ENCODE results near the gene TNFAIP8L1.

TNFAIP8L1 gene

GRCh38 chr19:4682417-4683200 is 43.3 kb downstream of the TNFAIP8L1 start:
- no peak for DNase-seq

- DNase-seq = no peak
Observed at GRCh38 chr19:4684312-4685095, 45.2 kb downstream of the TNFAIP8L1 start.

DNA sequence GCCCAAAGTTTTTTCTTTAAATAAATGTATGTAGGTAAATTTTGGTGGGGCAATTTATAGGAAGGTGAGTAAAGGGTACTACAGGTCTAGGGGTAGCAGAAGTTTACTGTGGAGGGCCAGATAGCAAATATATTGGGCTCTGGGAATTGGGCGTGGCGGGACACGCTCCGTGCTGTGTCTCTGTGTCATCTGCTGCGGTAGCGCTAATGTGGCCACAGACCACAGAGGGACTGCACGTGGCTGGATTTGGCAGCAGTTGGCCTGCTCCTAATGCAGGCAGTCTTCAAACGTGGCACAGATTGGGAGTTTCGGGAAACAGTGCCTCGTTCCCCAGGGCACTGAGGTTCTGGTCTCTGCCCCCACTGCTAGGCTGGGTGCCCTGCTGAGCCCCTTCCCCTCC is 47.4 kb downstream of the TNFAIP8L1 start:
- no peak for DNase-seq

GRCh38 chr19:4687396-4687795 is 48.1 kb downstream of the TNFAIP8L1 start:
- no peak for DNase-seq

DNA sequence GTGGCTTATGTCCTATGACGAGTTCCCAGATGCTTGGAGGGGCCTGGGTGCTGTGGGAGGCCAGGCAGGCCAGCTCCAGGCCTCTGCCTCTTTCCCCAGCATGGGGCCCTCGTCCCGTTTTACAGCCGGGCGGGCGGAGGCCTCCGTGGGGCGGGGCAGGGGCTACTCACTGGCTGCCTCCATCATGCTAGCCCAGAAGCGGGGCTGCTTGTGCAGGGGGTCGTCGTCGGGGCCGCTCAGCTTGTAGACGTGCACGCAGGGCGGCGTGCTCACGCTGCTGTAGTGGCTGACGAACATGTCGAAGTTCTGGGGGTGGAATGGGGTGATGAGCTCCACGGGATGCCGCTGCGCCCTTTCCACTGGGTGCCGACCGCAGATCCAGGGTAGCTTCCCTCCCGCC is 49.3 kb downstream of the TNFAIP8L1 start:
- no peak for DNase-seq

DNA sequence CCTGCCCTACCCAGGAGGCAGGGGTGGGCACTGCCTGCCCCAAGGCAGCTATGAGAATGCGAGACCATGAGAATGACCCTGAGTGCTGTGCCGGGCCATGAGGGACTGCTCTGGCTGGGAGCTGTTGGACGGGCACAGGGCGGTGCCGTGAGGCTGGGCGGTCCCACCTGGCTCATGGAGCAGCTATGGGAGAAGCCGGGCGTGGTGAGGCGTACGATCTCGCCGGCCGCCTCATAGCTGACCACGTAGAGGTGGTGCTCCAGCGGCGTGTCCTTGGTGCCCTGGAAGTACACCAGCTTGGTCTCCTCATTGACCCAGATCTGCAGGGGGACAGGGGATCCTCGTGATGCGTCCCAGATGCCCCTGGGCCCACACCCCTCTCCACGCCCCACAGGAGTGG is 50.1 kb downstream of the TNFAIP8L1 start:
- DNase-seq = no peak

GRCh38 chr19:4690361-4690760 is 51.0 kb downstream of the TNFAIP8L1 start:
- DNase-seq = no peak

DNA sequence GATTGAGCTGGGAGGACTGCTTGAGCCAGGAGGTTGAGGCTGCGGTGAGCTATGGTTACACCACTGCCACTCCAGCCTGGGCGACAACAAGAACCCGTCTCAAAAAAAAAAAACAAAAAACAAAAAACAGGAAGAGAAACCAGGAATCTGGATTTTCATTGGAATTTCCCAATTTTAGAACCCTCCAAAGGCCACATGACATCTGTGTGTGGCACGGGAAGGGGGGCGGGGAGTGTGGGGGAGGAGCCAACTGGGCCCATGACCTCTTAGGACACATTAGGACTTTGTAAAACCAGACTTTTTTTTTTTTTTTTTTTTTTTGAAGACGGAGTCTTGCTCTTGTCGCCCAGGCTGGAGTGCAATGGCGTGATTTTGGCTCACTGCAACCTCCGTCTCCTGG is 52.1 kb downstream of the TNFAIP8L1 start:
- DNase-seq = no peak

- DNase-seq = no peak
Observed at GRCh38 chr19:4692251-4693077, 53.1 kb downstream of the TNFAIP8L1 start.

- no peak for DNase-seq
Observed at GRCh38 chr19:4693078-4693350, 53.7 kb downstream of the TNFAIP8L1 start.

DNA sequence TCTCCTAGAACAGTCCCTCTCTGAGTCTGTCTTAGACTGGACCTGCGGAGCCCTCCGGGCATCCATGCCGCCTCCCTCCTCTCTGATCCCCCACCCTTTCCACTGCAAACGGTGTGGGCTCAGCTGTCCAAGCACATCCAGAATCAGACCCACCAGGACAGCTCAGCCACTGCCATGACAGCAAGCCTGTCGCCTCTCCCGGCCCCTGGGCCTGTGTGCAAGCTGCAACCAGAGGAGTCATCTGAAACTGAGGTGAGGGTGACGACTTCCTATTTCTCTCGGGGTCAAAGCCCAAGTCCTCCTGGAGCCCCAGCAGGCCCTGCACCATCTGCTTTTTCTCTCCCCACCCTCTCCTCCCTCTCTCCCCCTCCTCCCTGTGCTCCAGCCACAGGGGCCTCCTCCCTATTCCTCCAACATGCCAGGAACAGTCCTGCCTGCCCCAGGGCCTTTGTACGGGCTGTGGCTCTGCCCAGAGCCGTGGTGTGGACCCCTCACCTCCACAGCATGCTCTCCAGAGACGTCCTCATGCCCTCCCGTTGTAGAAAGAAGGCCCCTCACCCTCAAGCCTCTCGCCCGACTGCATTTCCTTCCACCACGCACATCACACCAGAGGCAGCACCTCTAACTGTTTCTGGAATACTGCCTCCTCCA is 54.3 kb downstream of the TNFAIP8L1 start:
- no peak for DNase-seq

DNA sequence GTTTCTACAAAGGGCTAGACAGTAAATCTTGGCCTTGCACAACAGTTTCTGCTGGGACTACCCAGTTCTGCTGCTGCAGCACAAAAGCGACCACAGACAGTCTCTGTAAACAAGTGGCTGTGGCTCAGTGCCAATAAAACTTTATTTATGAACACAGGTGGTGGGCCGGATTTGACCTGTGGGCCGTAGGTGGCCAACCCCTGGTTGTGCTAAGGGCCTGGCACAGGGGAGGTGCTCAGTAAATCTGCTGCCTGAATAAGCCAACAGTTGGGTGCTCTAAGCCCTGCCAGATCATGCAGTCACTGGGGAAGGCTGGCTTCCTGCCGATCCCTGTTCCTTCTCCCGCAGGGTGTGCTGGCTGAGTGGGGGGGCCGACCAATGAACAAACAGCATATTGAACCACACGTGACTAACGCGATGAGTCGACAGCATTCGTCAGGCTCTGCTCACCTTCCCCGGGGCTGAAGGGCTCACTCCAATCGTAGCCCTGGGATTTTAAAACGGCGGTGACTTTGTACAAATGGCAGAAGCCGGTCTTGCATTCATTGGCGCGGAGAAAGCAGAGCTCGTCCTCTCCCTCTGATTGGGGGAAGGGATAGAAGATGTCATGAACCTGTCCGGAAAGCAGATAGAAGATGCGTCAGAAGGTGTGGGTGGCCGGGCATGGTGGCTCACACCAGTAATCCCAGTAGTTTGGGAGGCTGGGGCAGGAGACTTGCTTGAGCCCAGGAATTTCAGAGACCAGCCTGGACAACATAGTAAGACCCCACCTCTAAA is 55.1 kb downstream of the TNFAIP8L1 start:
- no peak for DNase-seq

- no peak for DNase-seq
Observed at GRCh38 chr19:4695224-4695731, 56.0 kb downstream of the TNFAIP8L1 start.

GRCh38 chr19:4697304-4697703 is 58.0 kb downstream of the TNFAIP8L1 start:
- DNase-seq = no peak

- no peak for DNase-seq
Observed at GRCh38 chr19:4699826-4700692, 60.7 kb downstream of the TNFAIP8L1 start.

DNA sequence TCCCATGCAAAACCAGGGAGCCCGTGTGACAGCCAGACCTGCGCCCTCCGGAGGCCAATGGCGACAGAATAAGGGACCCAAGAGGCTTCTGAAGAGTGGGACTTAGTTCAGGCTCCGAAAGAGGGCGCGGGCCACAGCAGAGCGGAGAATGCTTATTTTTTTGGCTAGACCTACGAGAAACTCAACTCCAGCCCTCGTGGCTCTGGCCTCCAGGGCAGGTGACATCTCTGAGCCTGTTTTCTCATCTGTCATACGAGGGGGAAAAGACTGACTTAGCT is 61.3 kb downstream of the TNFAIP8L1 start:
- DNase-seq = no peak

GRCh38 chr19:4701557-4701956 is 62.2 kb downstream of the TNFAIP8L1 start:
- no peak for DNase-seq

GRCh38 chr19:4702764-4703163 is 63.4 kb downstream of the TNFAIP8L1 start:
- no peak for DNase-seq

DNA sequence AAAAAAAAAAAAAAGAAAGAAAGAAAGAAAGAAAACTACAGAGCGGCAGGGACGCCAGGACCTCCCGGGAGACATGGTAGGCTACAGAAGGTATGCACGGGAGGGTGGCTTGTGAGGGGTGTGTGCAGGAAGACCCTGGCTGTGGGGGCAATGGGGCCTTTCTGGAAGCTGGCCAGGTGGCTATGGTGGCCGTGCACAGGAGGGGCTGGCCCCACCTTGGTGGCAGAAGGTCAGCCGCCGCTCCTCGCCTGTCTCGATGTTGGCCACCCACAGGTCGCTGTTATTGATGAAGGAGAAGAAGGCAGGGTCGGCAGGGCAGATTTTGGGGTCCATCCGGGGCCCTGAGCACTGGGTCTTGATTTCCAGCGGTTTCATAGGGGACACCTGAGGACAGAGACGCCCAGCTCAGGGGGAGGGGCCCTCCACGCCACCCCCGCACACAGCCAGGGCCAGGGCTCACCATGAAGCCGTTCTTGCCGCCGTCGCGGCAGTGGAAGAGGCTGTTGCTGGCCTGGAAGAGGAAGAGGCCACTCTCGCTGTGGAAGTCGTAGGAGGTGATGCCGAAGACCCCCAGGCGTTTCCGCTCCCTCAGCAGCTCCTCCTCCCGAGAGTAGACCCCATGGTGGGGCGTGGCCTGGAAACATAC is 64.5 kb downstream of the TNFAIP8L1 start:
- no peak for DNase-seq

- DNase-seq = no peak
Observed at GRCh38 chr19:4704317-4704673, 65.0 kb downstream of the TNFAIP8L1 start.
